Measurements from ENCODE around the gene CEMIP.

GRCh38 chr15:80849308-80849707 is 70.1 kb downstream of the CEMIP start:
- TF ChIP-seq CTCF (conservative IDR thresholded peaks at IDR 0.05; ENCODE audit: low read depth, low read length): no peak
- no peak for TF ChIP-seq EZH2phosphoT487 (IDR thresholded peaks at IDR 0.05; ENCODE audit: borderline replicate concordance, low read length)
- TF ChIP-seq EZH2 (IDR thresholded peaks at IDR 0.05; ENCODE audit: low read length, unreplicated experiment): no peak

All from PC-3 (cell line).